ENCODE data around the gene BRSK2.

BRSK2 gene

DNA sequence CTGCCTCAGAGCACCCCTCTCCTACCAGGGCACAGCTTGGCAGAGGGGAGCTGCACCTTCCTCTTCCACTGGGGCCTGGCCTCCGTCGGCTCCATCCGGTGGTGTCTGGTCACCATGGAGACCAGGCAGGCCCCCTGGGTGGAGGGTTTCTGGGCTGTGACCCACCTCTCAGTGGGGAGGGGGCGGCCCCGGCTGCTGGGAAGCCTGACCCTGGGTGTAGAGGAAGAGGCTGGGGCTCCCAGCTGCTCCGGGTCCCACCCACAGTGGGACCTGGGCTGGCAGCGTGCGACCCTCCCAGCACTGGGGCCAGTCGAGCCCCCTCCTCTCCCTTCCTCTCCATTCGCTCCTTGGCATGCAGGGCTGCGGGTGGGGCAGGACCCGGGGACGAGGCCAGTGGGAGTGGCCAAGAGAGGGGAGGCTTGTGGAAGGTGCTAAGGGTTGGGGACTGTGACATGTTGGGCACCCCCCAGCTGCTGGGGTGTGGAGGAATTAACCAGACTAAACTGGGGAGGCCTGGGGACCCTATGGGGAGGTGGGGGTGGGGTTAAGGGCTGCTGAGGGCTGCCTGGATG, 46.8 kb downstream of the BRSK2 start:
- TF ChIP-seq, protein P1, sequence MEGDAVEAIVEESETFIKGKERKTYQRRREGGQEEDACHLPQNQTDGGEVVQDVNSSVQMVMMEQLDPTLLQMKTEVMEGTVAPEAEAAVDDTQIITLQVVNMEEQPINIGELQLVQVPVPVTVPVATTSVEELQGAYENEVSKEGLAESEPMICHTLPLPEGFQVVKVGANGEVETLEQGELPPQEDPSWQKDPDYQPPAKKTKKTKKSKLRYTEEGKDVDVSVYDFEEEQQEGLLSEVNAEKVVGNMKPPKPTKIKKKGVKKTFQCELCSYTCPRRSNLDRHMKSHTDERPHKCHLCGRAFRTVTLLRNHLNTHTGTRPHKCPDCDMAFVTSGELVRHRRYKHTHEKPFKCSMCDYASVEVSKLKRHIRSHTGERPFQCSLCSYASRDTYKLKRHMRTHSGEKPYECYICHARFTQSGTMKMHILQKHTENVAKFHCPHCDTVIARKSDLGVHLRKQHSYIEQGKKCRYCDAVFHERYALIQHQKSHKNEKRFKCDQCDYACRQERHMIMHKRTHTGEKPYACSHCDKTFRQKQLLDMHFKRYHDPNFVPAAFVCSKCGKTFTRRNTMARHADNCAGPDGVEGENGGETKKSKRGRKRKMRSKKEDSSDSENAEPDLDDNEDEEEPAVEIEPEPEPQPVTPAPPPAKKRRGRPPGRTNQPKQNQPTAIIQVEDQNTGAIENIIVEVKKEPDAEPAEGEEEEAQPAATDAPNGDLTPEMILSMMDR (IDR thresholded peaks at IDR 0.05; ENCODE audit: low read depth, low read length, missing control alignments): no peak
- H3K4me3 ChIP-seq (ENCODE audit: low read depth, low read length): no peak overlapping the region

GRCh38 chr11:1437500-1437899, 47.8 kb downstream of the BRSK2 start:
- TF ChIP-seq, protein P1 (IDR thresholded peaks at IDR 0.05; ENCODE audit: low read depth, low read length, missing control alignments): no peak
- DNase-seq (ENCODE audit: low read depth): no peak
- no peak overlapping the region for H3K4me3 ChIP-seq (ENCODE audit: low read depth, low read length)

More for the DNA sequence above, 46.8 kb downstream of the BRSK2 start:
- no peak for DNase-seq (ENCODE audit: low read depth)

DNA sequence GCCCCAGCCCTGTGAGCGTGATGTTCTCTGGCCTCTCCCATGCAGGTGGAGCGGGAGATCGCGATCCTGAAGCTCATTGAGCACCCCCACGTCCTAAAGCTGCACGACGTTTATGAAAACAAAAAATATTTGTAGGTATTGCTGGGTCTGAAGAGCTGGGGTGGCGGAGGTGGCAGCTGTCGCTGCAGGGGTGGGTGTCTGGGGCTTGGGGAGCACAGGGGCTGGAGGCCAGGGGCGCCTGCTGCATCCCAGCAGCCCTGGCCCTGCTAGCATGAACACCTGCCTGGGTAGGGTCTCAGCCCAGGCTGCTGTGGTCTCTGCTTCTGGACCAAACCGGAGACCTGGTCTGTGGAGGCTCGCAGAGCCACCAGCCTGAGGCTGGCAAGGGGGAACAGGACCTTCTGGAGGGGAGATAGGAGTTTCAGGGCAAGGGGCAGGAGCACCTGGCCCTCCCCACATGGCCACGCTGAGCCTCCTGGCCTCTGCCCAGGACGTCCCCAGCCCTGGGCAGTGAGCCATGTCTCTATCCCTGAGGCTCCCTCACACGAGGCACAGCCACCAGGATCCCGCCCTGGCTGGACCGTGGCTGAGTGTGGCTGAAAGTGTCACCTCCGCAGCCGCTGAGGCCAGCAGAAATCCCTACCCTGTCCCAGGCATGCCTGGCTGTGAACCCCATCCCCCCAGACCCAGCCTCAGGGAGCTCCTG, 48.7 kb downstream of the BRSK2 start:
- no peak overlapping the region for H3K4me3 ChIP-seq (ENCODE audit: low read depth, low read length)
- DNase-seq (ENCODE audit: low read depth): no peak
- TF ChIP-seq, protein P1 (IDR thresholded peaks at IDR 0.05; ENCODE audit: low read depth, low read length, missing control alignments): no peak

- no peak overlapping the region for H3K4me3 ChIP-seq (ENCODE audit: low read depth, low read length)
- TF ChIP-seq, protein P1 (IDR thresholded peaks at IDR 0.05; ENCODE audit: low read depth, low read length, missing control alignments): no peak
- no peak for DNase-seq (ENCODE audit: low read depth)
These were observed 49.2 kb downstream of the BRSK2 start for GRCh38 chr11:1438967-1439330.

DNA sequence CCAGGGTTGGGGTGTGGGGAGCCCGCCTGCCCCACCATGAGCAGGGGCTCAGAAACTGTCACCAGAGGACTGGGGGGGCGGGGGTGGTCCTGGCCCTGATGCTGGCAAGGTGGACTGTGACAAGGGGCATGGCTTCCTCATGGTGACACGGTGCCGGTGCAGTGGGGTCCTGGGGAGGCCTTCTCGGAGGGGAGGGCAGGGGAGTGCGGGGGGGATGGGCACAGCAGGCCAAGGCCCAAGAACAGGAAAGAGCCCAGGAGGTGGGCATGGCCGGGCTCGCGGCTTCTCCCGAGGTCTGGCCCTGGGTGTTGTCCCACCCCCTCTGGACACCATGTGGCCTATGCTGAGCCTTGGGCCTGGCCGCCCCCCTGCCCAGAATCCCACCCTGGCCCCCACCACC, 49.6 kb downstream of the BRSK2 start:
- TF ChIP-seq, protein P1 (IDR thresholded peaks at IDR 0.05; ENCODE audit: low read depth, low read length, missing control alignments): no peak

DNA sequence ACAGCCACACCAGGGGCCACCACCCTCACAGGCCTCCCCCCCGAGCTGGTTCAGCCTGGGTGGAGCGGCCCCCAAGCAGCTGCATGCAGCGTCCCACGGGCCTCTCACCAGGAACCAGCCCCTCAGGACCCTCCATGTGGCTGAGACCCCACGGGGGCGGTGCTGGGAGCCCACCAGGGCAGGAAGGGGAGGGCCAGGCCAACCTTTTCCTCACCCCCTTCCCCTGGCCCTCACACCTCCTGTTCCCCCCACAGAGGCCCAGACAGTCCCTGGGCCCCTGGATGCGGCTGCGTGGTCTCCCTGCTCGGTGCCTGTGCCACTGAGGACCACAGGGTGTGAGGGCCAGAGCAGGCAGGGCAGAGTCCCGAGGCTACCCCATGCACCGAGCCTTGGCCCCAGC, 50.3 kb downstream of the BRSK2 start:
- TF ChIP-seq, protein P1 (IDR thresholded peaks at IDR 0.05; ENCODE audit: low read depth, low read length, missing control alignments): no peak

More for the DNA sequence above, 49.6 kb downstream of the BRSK2 start:
- H3K4me3 ChIP-seq (ENCODE audit: low read depth, low read length): no peak overlapping the region
- DNase-seq (ENCODE audit: low read depth): no peak

GRCh38 chr11:1440496-1440895, 50.8 kb downstream of the BRSK2 start:
- no peak for DNase-seq (ENCODE audit: low read depth)

More for the DNA sequence above, 50.3 kb downstream of the BRSK2 start:
- H3K4me3 ChIP-seq (ENCODE audit: low read depth, low read length): no peak overlapping the region
- DNase-seq (ENCODE audit: low read depth): no peak

More at GRCh38 chr11:1440496-1440895, 50.8 kb downstream of the BRSK2 start:
- H3K4me3 ChIP-seq (ENCODE audit: low read depth, low read length): no peak overlapping the region
- TF ChIP-seq, protein P1 (IDR thresholded peaks at IDR 0.05; ENCODE audit: low read depth, low read length, missing control alignments): no peak

All from GM12864 (cell line).